ENCODE measurements around the gene CXCL8. TPM values are rescaled to one million over a fixed set of nuclear protein-coding genes. Genes with fewer than 3 reads are reported as not detected.
"Not testable (repeated sequence)": the region's sequence is repeated elsewhere in the genome, so short reads cannot be mapped to it uniquely, and the experiment has no call there.

The CXCL8 gene
- total RNA-seq, 3 donors from 2014 or later (not counting 1 experiment from before 2014, with no cell fraction given), result 59.5 to 460 (median 81.1) TPM

DNA sequence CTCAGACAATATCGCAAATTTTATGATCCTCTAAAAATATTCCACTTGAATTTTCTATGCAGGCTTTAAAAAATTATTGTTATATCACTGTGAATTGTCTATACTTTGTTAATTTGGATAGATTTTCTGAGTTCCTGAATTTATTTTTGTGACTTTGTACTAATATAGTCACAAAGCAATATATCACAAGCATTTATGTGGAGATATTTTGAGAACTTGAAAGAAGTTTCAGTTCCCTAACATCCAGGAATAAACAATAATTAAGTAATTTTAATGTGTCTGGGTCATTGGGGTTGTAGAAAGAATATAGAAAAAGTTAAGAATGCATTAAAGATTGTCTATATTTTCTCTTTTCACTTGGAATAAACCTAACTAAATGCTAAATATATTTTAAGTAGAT is 32.0 kb downstream of the CXCL8 start:
- H3K27ac ChIP-seq (ENCODE audit: low read length), result no peak overlapping the region
- Mint-ChIP-seq H3K4me3 (no peak overlapping the region), H3K4me1 (no peaks in the 10 kb centered on the region), H3K27me3 (ENCODE audit: low read depth in 2 of 2) (no peaks in the 10 kb centered on the region), H3K9me3 (peaks cover 0 to 4% of the 10 kb centered on the region in 2 donors), H3K27ac (no peak overlapping the region), H3K36me3 (no peaks in the 10 kb centered on the region)
- ATAC-seq (no peak), DNase-seq (no peak)
- no CpG with 5 or more reads among the region's 1 CpG for WGBS (ENCODE audit: insufficient coverage)
- H3K9me3 ChIP-seq (ENCODE audit: control insufficient read depth, insufficient read depth, low read length), result no peaks in the 10 kb centered on the region
- no peak overlapping the region for H3K4me3 ChIP-seq (ENCODE audit: low read length)
- TF ChIP-seq, protein P1, sequence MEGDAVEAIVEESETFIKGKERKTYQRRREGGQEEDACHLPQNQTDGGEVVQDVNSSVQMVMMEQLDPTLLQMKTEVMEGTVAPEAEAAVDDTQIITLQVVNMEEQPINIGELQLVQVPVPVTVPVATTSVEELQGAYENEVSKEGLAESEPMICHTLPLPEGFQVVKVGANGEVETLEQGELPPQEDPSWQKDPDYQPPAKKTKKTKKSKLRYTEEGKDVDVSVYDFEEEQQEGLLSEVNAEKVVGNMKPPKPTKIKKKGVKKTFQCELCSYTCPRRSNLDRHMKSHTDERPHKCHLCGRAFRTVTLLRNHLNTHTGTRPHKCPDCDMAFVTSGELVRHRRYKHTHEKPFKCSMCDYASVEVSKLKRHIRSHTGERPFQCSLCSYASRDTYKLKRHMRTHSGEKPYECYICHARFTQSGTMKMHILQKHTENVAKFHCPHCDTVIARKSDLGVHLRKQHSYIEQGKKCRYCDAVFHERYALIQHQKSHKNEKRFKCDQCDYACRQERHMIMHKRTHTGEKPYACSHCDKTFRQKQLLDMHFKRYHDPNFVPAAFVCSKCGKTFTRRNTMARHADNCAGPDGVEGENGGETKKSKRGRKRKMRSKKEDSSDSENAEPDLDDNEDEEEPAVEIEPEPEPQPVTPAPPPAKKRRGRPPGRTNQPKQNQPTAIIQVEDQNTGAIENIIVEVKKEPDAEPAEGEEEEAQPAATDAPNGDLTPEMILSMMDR (IDR thresholded peaks at IDR 0.05), result no peak
- H3K27me3 ChIP-seq (ENCODE audit: control insufficient read depth, insufficient read depth, low read length), result no peaks in the 10 kb centered on the region
- H3K4me1 ChIP-seq (ENCODE audit: control insufficient read depth, insufficient read depth, low read length), result no peaks in the 10 kb centered on the region
- no peaks in the 10 kb centered on the region for H3K36me3 ChIP-seq (ENCODE audit: control insufficient read depth, insufficient read depth, low read length)
- intact Hi-C loops (cut with micrococcal nuclease), result no loop called here

DNA sequence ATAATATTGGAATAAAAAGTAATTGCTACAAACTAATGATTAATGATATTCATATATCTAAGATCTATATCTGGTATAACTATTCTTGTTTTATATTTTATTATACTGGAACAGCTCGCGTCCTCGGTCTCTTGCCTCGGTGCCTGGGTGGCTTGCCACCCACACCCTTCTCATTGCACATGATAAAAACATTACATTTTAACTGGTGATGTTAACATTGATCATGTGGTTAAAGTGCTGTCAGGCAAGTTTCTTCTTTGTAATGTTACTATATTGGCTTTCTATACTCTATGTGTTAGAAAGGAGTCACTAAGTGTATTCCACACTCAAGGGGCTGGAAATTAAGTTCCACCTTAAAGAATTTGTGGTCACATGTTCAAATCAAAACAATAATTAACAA is 34.0 kb downstream of the CXCL8 start:
- H3K27me3 ChIP-seq (ENCODE audit: control insufficient read depth, insufficient read depth, low read length); intact Hi-C loops (cut with micrococcal nuclease); H3K4me3 ChIP-seq (ENCODE audit: low read length); H3K9me3 ChIP-seq (ENCODE audit: control insufficient read depth, insufficient read depth, low read length); H3K27me3 Mint-ChIP-seq (ENCODE audit: low read depth in 2 of 2); ATAC-seq; H3K36me3 Mint-ChIP-seq; H3K27ac Mint-ChIP-seq; H3K27ac ChIP-seq (ENCODE audit: low read length); H3K4me1 ChIP-seq (ENCODE audit: control insufficient read depth, insufficient read depth, low read length); DNase-seq; H3K36me3 ChIP-seq (ENCODE audit: control insufficient read depth, insufficient read depth, low read length); H3K4me1 Mint-ChIP-seq; H3K9me3 Mint-ChIP-seq; H3K4me3 Mint-ChIP-seq: not testable (repeated sequence)
- WGBS (ENCODE audit: insufficient coverage), result no CpG with 5 or more reads among the region's 4 CpGs

DNA sequence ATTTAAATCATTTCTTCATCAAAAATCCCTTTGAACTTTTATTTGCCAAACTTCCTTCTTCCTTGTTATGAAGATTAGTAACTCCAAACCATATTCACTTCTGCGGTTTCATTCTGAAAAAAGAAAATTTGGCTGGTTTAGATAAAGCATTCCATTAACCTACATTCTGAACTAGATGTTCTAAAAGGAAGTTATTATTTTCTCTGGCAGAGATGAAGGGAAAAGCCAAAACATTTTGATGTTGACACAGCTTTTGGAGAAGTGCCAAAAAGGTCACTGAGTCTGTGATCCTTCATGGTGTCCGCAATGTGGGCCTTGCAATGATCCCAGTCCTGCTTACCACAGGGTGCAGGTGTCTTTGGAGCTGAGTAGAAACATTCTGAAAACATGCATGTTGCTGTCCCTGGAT is 36.0 kb downstream of the CXCL8 start:
- WGBS (ENCODE audit: insufficient coverage), result 69% methylated on average over 1 of the region's 2 CpGs
- no peaks in the 10 kb centered on the region for H3K27me3 ChIP-seq (ENCODE audit: control insufficient read depth, insufficient read depth, low read length)
- H3K27ac ChIP-seq (ENCODE audit: low read length), result no peak overlapping the region
- Mint-ChIP-seq H3K27ac (no peak overlapping the region), H3K4me3 (no peak overlapping the region), H3K27me3 (ENCODE audit: low read depth in 2 of 2) (no peaks in the 10 kb centered on the region), H3K4me1 (no peaks in the 10 kb centered on the region), H3K9me3 (peaks cover 0 to under 1% of the 10 kb centered on the region in 2 donors), H3K36me3 (no peaks in the 10 kb centered on the region)
- ATAC-seq, result no peak
- intact Hi-C loops (cut with micrococcal nuclease), result no loop called here
- no peak for DNase-seq
- H3K4me1 ChIP-seq (ENCODE audit: control insufficient read depth, insufficient read depth, low read length), result no peaks in the 10 kb centered on the region
- no peak overlapping the region for H3K4me3 ChIP-seq (ENCODE audit: low read length)
- TF ChIP-seq, protein P1 (IDR thresholded peaks at IDR 0.05), result no peak
- H3K9me3 ChIP-seq (ENCODE audit: control insufficient read depth, insufficient read depth, low read length), result no peaks in the 10 kb centered on the region
- no peaks in the 10 kb centered on the region for H3K36me3 ChIP-seq (ENCODE audit: control insufficient read depth, insufficient read depth, low read length)

DNA sequence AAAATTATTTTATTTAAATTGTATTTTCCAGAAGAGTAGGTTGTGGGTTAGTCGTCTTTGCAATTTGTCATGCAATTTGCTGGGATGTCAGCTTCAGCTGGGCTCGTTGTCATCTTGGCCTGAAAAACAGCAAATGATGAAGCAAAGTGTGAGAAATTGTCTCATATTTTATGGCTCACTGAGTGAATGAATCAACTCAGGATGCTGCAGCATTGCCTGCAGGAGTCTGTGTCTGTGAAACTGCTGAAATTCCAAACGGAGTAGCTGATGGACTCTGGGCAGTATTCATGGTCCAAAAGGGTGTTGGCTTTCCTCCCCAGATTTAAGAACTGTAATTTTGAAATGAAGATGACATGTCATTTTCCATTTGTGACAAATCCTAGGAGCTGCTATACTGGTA is 37.2 kb downstream of the CXCL8 start:
- no peaks in the 10 kb centered on the region for H3K4me1 Mint-ChIP-seq
- H3K27ac ChIP-seq (ENCODE audit: low read length), result no peak overlapping the region
- intact Hi-C loops (cut with micrococcal nuclease), result no loop called here
- H3K4me1 ChIP-seq (ENCODE audit: control insufficient read depth, insufficient read depth, low read length), result no peaks in the 10 kb centered on the region
- H3K36me3 ChIP-seq (ENCODE audit: control insufficient read depth, insufficient read depth, low read length), result no peaks in the 10 kb centered on the region
- H3K9me3 Mint-ChIP-seq, result peaks cover 0 to 2% of the 10 kb centered on the region in 2 donors
- 78% methylated on average over 3 of the region's 3 CpGs for WGBS (ENCODE audit: insufficient coverage)
- no peak overlapping the region for H3K4me3 ChIP-seq (ENCODE audit: low read length)
- H3K27me3 ChIP-seq (ENCODE audit: control insufficient read depth, insufficient read depth, low read length), result no peaks in the 10 kb centered on the region
- no peak overlapping the region for H3K4me3 Mint-ChIP-seq
- no peaks in the 10 kb centered on the region for H3K9me3 ChIP-seq (ENCODE audit: control insufficient read depth, insufficient read depth, low read length)
- no peaks in the 10 kb centered on the region for H3K36me3 Mint-ChIP-seq
- H3K27ac Mint-ChIP-seq, result no peak overlapping the region
- DNase-seq (no peak), ATAC-seq (no peak)
- TF ChIP-seq, protein P1 (IDR thresholded peaks at IDR 0.05), result no peak
- H3K27me3 Mint-ChIP-seq (ENCODE audit: low read depth in 2 of 2), result no peaks in the 10 kb centered on the region
